Measurements from ENCODE around the gene RBM47.
A peak's percentile ranks its signal among the peaks of the same experiment; 100 is the strongest.
"Not testable (repeated sequence)": the region's sequence is repeated elsewhere in the genome, so short reads cannot be mapped to it uniquely, and the experiment has no call there.

The RBM47 gene

DNA sequence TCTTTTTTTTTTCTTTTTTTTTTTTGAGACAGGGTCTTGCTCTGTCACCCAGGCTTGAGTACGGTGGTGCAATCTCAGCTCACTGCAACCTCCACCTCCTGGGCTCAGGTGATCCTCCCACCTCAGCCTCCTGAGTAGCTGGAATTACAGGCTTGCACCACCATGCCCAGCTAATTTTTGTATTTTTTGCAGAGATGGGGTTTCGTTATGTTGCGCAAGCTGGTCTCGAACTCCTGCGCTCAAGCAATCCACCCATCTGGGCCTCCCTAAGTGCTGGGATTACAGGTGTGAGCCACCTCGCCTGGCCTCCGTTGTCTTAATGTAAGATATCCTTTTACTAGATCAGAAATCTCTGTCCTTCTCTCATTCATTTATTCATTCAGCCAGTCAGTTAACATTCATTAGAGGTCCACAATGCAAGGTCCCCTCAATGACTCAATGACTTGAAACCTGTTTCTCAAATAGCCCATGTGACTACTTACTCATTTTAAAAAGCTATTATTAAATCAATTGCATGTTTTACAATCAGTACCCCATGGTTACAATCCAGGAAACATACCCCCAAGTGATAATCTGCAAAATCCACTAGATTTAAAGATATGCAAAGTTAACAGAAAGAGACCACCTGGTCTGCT lies 68.0 kb downstream of the RBM47 start:
- FAIRE-seq: not testable (repeated sequence)

DNA sequence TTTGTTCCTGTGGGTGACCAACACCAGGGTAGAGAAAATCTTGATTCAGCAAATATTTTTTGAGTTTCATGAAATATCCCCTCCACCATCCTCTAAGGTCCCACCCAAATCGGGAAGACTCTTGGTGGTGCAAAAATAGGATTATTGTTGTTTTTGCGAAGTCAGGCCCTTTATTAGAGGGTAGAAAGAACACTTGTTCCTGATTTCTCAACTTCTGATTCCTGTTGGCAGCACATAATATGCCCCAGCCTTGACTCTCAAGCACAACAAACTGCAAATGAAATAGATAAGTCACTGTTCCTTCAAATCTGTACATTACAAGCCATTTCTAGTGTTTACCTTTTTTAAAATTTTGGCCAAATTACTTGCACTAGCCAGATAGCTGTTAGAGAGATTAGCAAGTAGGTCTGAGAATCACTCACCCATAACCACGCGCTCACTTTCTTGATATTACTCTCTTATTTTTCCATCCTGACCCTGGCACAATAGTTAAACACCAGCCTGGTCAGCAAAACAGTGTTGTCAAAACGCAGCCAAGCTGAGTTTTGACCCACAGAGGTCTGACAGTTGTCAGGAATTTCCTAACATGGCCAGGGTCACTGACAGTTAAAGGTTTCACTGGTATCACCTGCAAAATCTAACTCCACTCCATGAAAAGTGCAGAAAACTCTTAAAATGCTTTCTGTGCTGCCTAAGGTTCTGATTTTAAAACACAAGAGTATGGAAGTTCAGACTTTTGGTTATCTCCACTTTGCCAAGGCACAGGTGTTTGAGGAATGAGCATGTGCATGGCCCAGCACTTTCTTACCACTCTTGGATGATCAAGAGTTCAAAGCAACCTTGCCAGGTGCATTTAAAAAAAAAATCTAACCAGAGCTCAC lies 69.8 kb downstream of the RBM47 start:
- no peak for FAIRE-seq

DNA sequence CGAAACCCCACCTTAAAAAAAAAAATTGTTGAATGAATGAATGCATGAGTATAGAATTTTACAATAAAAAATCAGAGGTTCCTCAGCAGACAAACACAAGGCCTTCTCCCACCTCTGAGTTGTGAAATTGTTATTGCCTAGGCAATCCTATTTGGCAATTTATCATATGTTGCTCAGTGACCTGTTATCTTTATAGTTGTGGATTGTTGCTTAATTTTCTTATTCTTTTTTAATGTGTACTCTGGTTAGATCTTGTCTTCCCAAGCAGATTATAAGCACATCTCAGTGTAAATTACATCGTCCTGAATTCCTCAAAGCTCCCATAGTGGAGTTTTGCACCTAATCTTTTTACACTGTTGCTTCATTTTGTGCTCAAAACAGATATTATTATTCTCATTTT lies 71.9 kb downstream of the RBM47 start:
- FAIRE-seq: no peak

GRCh38 chr4:40555176-40555900 lies 74.3 kb downstream of the RBM47 start:
- FAIRE-seq: no peak

GRCh38 chr4:40554641-40555040 lies 75.0 kb downstream of the RBM47 start:
- FAIRE-seq: not testable (repeated sequence)

- FAIRE-seq: no peak
Measured at GRCh38 chr4:40553995-40554394, 75.7 kb downstream of the RBM47 start.

DNA sequence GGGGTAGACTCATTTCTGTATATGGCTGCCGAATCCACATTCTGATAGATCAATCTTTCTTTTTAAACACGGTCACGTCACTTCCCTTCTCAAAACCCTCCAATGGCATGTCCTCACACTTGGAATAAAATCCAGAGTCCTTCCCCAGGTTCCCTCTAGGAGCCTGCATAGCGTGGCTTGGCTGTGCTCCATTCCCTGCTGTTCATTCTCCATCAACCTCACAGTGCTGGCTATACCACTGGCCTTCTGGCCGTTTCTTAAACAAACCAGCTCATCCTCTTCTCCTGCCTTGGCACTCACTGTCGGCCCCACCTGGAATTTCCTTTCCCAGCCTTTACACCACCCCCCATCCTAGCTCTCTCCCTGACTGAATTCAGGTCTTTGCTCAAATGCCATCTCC lies 77.1 kb downstream of the RBM47 start:
- no peak for FAIRE-seq

DNA sequence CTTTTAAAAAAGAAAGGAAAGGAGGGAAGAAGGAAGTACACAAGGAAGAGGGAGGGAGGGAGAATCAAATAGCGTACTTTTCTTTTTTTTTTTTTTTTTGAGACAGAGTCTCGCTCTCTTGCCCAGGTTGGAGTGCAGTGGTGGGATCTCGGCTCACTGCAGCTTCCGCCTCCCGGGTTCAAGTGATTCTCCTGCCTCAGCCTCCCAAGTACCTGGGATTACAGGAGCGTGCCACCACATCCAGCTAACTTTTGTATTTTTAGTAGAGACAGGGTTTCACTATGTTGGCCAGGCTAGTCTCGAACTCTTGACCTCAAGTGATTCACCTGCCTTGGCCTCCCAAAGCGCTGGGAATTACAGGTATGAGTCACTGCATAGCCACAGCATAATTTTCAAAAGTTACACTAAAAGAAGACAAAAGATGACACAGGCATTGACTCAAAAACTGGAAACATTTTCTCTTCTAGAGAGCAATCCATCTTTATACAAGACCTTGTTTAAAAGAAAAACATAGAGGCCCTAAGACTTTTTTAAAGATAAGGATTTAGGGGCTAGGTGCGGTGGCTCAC lies 78.0 kb downstream of the RBM47 start:
- FAIRE-seq: not testable (repeated sequence)

- peak; percentile 70 for FAIRE-seq
Measured at GRCh38 chr4:40550948-40551462, 78.7 kb downstream of the RBM47 start.

DNA sequence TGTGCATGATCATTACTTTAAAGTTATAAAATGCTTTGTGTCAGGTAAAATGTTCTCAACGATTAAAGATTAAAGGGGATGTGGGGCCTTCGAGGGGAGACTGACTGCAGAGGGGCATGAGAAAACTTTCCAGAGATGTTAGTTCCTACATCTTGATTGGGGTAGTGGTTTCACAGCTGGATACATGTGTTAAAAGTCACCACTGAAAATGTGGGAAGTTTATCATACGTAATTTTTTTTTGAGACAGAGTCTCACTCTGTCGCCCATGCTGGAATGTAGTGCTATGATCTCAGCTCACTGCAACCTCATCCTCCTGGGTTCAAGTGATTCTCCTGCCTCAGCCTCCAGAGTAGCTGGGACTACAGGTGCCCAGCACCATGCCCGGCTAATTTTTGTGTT lies 79.5 kb downstream of the RBM47 start:
- FAIRE-seq: no peak

DNA sequence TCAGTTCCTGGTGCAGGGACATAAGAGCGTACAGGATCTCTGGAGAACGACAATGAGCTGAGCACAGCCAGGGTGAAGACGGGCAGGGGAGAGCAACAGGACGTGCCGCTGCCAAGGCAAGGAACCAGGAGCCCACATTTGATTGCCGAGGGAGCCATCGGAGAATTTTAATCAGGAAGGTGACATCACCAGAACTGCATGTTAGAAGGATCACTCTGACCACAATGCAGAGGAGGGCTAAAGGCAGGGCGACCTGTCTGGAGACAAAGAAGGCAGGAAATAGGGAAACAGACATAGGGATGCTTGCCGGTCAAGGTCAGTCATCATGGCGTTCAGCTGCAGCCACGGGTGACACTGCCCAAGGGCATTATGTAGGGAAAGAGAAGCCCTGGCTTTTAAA lies 81.4 kb downstream of the RBM47 start:
- FAIRE-seq: no peak

DNA sequence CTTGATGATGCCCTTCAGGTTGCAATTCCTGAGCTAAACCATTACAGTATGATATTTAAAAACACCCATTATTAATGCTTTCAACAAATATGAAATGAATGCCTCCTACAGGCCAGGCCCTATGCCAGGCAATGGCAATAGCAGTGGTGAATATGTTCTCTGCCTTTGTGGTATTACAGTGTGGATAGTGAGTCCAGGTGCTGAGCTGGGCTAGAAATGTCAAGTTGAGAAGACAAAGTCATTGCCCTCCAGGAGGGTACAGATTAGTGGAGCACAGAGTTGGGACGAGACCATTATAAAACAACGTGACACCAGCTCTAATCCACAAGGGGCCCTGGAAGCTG lies 81.9 kb downstream of the RBM47 start:
- FAIRE-seq: no peak

DNA sequence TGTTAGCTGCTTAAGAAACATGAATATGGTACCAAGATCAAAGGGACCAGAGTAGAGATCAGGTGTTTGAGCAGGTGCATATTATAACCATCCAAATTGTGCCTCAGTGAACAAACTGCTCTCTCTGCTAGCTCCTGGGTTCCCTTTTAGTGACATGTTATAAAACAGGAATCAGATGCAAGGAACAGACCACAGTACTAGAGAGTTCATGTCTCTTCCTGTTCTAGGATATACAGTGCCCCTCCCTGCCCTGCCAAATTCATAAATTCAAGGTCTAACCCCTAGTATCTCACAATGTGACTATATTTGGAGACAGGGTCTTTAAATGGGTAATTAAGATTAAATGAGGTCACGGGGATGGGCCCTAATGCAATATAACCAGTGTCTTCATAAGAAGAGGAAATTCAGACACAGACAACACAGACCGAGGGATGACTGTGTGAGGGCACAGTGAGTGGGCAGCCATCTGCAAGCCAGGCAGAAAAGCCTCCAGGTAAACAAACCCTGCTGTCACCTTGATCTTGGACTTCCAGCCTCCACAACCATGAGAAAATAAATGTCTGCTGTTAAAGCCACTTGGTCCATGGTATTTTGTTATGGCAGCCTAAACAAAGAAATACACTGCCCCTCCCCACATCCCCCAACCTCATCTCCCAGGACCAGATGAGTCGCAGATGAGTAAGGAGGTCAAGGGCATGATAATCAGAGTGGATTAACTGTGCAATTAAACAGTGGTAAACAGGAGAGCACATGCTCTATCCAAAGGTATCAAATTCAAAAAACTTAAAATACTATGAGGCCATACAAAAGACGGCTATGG lies 82.5 kb downstream of the RBM47 start:
- FAIRE-seq: no peak

GRCh38 chr4:40546506-40546905 lies 83.2 kb downstream of the RBM47 start:
- FAIRE-seq: no peak

DNA sequence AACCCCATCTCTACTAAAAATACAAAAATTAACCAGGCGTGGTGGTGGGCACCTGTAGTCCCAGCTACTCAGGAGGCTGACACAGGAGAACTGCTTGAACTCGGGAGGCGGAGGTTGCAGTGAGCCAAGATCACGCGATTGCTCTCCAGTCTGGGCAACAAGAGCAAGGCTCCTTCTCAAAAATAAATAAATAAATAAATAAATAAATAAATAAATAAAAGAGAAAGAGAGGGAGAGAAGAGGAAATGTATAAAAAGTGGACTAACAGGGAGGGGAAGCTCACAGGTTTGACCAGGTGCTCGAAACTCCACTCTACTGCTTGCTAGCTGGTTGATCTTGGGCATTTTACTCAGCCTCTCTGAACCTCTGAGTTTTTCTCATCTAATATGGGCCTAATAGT lies 84.2 kb downstream of the RBM47 start:
- FAIRE-seq: not testable (repeated sequence)

- no peak for FAIRE-seq
Measured at GRCh38 chr4:40544221-40544620, 85.4 kb downstream of the RBM47 start.

DNA sequence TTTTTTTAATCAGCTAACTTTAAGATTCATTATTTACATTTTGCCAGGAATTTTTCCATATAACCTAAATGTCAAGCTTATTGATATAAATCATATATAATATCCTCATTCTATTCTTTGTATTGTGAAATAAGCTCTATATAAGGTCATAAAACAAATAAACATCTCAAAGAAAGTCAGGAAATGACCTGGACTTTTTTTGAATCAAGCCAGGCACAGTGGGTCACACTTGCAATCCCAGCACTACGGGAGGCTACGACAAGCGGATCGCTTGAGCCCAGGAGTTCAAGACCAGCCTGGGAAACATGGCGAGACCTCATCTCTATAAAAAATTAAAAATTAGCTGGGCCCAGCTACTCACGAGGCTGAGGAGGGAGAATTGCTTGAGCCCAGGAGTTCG lies 88.9 kb downstream of the RBM47 start:
- peak; percentile 26 for FAIRE-seq

DNA sequence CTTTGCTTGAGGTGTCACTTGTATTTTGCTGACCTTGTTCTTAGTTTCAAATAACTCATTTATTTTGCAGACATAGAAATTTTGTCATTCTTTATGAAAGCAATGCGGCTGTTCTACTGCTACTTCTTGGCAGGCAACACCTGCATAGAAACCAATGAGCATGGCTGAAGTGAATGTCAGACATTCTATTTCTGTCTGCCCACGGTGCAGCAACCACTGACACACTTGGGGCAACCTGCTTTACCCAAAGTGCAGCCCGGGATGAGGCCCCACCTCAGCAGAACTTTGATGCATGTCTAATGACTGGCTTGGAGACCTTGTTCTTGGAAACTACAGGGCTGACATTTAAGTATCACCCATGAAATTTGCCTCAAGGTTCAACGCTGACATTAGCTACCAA lies 93.6 kb downstream of the RBM47 start:
- FAIRE-seq: no peak

DNA sequence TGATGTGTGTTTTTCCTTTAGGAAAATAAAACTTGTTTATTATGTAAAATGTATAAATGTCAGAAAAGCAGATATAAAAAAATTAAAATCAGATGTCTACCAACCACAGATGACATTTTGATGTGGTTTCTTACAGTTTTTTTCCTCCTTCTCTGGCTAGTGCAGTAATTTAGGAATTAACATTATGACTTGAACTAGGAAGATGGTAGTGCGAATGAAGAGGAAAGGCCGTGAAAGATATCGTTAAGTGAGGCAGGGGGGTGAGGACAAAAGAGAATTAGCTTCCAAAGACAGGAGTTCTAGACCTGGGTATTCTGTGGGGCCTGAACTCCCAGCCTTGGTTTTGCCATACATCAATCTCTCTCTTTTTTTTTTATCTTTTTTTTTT lies 98.0 kb downstream of the RBM47 start:
- FAIRE-seq: no peak

DNA sequence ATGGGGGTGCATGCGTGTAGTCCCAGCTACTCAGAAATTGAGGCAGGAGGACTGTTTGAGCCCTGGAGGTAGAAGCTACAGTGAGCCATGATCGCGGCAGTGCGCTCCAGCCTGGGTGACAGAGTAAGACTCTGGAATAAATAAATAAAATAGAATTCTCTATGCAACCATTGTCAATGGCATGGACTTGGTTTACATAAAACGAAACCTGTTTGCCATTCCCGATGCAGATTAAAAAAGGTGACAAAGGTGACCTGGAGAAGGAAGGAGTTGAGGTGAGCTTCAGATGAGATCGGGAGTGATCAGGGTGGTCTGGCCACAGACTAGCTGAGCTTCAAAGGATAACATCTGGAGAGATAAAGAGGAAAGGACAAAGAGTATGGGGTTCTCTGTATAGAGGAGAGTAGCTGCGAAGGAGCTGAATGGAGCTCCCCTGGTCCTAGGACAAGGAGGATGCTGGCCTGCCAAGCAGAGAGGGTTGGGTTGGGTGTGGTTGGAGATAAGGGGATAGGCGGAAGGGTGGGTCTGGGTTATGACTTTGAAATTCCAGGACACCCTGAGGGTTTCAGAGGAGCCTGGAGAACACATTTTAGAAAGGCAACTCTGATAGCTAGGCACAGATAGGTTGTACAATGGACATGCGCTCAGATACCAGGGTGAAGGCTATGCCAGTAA lies 98.6 kb downstream of the RBM47 start:
- no peak for FAIRE-seq

DNA sequence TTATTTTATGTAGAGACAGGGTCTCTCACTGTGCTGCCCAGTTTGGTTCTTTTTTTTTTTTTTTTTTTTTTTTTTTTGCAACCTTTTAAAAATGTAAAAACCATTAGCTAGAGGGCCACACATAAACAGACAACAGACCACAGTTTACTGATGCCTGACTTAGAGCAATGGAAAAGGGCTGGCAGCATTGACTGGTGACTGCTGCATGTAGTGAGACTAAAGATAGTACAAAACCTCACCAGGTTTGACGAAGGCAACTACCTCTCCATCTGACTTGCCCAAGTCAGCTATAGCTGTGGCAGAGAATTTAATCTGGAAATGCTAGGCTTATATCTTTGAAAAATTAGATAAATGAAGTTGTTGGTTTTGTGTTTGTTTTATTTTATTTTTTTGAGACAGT lies 102.9 kb downstream of the RBM47 start:
- no peak for FAIRE-seq

All from endometrium (tissue), 2 donors.